Activated gamma-delta T cell (primary cell): ENCODE results near the gene TMEM35A.
"Not testable (repeated sequence)": the region's sequence is repeated elsewhere in the genome, so short reads cannot be mapped to it uniquely, and the experiment has no call there.

ENCODE experiments used
- DNase-seq: peaks from one replicate; lab custom pipeline; 2025; lab: John Stamatoyannopoulos, UW
- total RNA-seq, 2 donors: gene quantifications; one replicate each; lab custom pipeline; 2026; lab: John Stamatoyannopoulos, UW

TMEM35A gene
- 0 reads per million in 2 donors for total RNA-seq

DNA sequence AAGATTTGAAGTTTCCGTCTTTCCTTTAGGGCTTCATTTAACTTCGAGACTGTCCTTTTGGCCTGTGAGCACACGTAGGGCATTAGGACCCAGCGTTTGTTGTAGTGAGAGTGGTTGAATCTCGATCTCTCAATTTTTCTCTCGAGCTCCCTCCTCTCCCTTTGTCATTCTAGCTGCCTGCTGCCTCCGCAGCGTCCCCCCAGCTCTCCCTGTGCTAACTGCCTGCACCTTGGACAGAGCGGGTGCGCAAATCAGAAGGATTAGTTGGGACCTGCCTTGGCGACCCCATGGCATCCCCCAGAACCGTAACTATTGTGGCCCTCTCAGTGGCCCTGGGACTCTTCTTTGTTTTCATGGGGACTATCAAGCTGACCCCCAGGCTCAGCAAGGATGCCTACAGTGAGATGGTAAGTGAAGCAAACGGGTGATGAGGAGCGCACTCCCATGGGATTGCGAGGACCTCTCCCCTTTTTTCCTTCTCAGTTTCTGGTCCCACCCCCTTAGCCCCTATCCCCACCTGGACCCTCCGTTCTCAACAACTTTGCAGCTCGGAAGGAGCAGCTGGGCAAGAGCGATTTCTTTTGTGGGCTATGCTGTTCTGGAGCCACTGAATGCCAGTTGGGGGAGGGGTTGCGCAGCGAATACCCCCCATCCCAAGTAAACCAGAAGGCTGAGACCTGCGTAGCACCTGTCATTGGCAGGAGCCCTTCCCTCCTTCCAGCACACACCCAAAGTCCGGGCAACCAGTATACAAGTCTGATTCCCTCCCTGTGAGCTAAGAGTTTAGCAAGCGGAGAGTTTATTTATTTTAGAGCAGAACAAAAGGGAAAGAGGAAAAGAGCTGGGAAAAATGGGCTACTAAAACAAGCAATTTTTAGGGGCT, at the start of gene TMEM35A:
TMEM35A (plus strand) TSS at position 164 of the 883 bp plus-strand sequence; CDS start at position 288, 124 bp downstream.
- DNase-seq = no peak

DNA sequence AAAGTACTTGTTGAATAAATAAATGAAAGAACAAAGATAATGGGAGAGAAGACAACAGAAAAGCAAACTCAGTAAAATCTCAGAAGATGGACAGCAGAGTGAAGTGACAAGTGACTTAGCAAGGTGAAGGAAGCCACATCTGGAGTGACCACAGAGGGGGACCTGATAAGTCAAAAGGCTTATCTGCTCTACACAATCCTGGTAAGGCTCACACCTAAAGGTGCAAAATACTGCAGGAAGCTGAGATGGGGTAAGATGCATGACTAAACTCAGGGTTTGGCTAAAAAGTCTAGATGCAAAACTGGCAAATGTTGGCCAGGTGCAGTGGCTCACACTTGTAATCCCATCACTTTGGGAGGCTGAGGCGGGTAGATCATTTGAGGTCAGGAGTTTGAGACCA, 49.0 kb upstream of the TMEM35A start:
- DNase-seq = no peak

DNA sequence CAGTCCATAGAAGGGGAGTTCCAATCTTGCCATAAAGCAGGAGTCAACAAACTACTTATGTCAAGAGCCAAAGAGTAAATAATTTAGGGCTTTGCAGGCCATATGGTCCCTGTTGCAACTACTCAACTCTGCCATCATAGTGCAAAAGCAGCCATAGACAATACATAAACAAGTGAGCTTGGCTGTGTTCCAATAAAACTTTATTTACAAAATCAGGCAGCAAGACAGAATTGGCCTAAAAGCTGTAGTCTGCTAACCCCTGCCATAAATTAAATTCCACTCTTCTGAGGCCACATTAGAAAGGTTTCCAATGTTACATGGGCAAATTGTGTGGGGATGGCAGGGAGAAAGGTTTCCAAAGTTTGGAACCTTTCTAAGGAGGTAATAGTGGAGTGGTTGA, 41.4 kb upstream of the TMEM35A start:
- no peak for DNase-seq

- no peak for DNase-seq
These were observed 38.5 kb upstream of the TMEM35A start for GRCh38 chrX:101040197-101040596.

- DNase-seq = no peak
These were observed 27.5 kb upstream of the TMEM35A start for GRCh38 chrX:101051153-101051548.

- peak; percentile 48 for DNase-seq
These were observed 27.0 kb upstream of the TMEM35A start, which contains the start of gene TRMT2B for GRCh38 chrX:101051549-101052302. Gene TRMT2B, minus strand, starts transcription at chrX:101052111. Its CDS starts 9,822 bp downstream, at chrX:101042289.

DNA sequence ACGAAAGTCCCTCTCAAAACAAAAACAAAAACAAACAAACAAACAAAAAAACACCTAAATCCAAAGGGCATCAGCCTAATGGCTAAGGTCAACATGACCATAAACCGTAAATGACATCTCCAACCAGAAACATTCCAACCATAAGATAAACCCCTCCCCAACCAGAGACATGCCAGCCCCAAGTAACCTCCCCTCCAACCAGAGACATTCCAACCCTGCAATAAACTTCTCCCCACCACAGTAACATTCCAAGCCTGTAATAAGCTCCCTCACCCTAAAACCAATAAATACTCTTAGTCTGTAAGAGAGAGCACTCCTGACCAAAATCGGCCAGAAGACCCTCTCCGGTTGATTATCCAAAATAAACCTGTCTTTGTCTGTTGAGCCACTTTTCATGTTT, 22.1 kb upstream of the TMEM35A start:
- not testable (repeated sequence) for DNase-seq

DNA sequence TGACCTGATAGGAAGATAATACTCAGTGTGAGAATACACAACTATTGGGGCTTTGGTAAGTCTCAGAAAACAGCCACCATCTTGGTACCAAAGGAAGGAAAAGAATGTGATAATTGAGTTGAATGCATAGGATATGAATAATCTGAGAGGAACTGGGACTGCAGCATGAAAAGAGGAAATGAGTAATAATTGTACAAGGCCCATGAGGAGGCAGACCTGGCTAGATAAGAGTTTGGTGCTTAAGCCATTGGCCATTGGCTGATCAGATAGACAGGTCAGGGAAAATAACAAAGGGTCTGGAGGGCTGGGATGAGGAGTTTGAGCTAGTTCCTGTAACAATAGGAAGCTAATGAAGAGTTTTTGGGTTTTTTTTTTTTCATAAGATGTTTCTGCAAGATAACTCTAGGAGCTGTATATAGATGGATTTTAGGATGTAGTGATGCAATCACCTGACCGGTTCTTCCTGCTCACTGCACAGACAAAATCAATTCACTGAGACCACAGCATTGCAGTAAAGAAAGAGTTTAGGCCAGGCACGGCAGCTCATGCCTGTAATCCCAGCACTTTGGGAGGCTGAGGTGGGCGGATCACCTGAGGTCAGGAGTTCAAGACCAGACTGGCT, 21.5 kb upstream of the TMEM35A start:
- no peak for DNase-seq

DNA sequence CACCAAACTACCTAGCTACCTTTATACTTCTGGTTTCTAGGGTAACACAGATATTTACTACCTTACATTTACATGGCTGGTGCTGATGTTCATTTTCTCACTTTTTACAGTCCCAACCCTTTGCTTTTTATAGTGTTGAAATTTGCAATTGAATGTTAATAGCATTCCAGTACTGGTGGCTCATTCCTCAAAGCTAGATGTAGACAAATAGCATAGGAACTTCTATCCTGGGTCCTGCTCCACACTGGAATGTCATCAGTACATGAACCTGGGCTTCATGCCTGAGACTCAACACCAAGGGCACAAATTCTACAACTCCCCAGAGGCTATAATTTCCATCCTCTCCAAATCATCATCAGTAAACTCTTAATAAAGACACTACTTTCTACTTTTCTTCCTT, 16.5 kb upstream of the TMEM35A start:
- no peak for DNase-seq

- no peak for DNase-seq
These were observed 7.1 kb upstream of the TMEM35A start for GRCh38 chrX:101071582-101071981.

GRCh38 chrX:101079736-101080270, 1.1 kb downstream of the TMEM35A start:
- DNase-seq = no peak

GRCh38 chrX:101080326-101081124, 1.8 kb downstream of the TMEM35A start:
- no peak for DNase-seq

GRCh38 chrX:101081231-101081630, 2.6 kb downstream of the TMEM35A start:
- no peak for DNase-seq

DNA sequence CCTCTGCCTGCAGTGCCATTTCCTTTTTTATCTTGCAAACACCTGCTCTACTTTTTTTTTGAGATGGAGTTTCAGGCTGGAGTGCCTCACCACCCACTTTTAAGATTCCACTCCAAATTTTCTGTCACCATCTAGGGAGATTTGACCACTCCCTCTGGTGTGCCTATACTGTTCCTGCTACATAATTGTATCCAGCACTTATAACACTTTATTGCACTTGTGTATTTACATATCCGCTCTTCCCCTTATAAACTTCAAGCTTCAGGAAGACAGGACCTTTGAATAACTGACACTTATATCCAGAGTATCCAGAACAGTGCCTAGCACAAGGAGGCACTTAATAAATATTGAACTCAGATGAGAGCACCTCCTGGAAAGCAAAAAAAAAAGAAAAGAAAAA, 13.1 kb downstream of the TMEM35A start:
- DNase-seq = no peak

GRCh38 chrX:101097546-101098453, 19.1 kb downstream of the TMEM35A start, which contains the start of gene CENPI:
Gene CENPI, plus strand, starts transcription at chrX:101098204. Its CDS starts 2,867 bp downstream, at chrX:101101071.
- peak; percentile 84 for DNase-seq

DNA sequence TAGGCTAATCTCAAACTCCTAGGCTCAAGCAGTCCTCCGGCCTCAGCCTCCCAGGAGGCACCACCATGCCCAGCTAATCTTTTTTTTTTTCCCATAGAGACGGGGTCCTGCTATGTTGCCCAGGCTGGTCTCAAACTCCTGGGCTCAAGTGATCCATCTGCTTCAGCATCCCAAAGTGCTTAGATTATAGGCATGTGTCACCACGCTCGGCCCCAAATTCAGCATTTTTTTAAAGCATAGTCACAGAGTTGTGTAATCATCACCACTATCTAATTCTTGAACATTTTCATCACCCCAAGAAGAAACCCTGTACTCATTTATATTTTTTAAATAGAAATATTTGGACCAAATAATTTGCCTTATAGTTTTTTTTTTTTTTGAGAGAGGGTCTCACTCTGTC, 29.6 kb downstream of the TMEM35A start:
- no peak for DNase-seq

DNA sequence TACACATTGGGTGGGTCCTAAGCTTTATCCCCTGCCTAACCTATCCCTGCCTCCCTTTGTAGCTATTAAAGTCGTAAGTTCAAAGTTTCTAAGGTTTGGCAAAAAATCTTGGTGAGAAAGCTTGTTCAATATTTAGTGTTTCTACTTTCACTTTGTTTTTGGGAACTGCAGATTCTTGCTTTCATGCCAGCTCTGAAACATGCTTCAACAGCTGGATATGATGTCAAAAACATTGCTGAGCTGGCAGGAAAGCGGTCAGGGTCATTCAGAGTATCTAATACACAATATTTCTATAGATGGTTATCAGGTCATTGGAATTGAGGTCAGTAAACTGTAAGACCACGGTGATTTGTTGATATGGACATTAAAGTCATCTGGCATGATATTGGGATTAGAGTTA, 39.0 kb downstream of the TMEM35A start:
- DNase-seq = no peak

GRCh38 chrX:101136235-101136634, 57.6 kb downstream of the TMEM35A start:
- DNase-seq = no peak
